Effector memory CD8-positive, alpha-beta T cell (primary cell): ENCODE measurements around the gene JHY.

Source experiments
- ATAC-seq: fragments of 150-1000 bp; cut with Tn5 transposase; replicated peaks from 2 replicates; pipeline ENCODE4 v1.10.0; 2021; ENCODE audit warnings: mild to moderate bottlenecking, moderate library complexity
- DNase-seq, 3 experiments: peaks; one replicate each; pipeline ENCODE4 v3.0.0; 2021
- H3K27ac Mint-ChIP-seq, 2 donors: one replicate each; pipeline ENCODE4 v1.8.0; 2022; ENCODE audit warnings: mild to moderate bottlenecking in 2 of 2, mixed read lengths in 2 of 2, moderate library complexity in 2 of 2
- H3K27me3 Mint-ChIP-seq, 2 donors: one replicate each; pipeline ENCODE4 v1.8.0; 2022; ENCODE audit warnings: mixed read lengths in 2 of 2
- H3K36me3 Mint-ChIP-seq: one replicate; pipeline ENCODE4 v1.8.0; 2022; ENCODE audit warnings: mild to moderate bottlenecking, moderate library complexity, mixed read lengths; ENCODE audit not compliant: insufficient read depth
- H3K4me1 Mint-ChIP-seq, 2 donors: one replicate each; pipeline ENCODE4 v1.8.0; 2022; ENCODE audit warnings: low read depth in 2 of 2, mixed read lengths in 2 of 2
- H3K4me3 Mint-ChIP-seq, 2 donors: one replicate each; pipeline ENCODE4 v1.8.0; 2022; ENCODE audit warnings: mild to moderate bottlenecking in 2 of 2, mixed read lengths in 2 of 2, moderate library complexity in 2 of 2
- H3K9me3 Mint-ChIP-seq, 2 donors: one replicate each; pipeline ENCODE4 v1.8.0; 2022; ENCODE audit warnings: mixed read lengths in 2 of 2

JHY gene

GRCh38 chr11:122882857-122883645 lies 492 bp downstream of the JHY start:
- Mint-ChIP-seq H3K36me3 (peaks cover 12% of the 10 kb centered on the region), H3K9me3 (no peaks in the 10 kb centered on the region), H3K4me3 (peak overlapping the region; percentile 94), H3K27ac (peak overlapping the region; percentile 96 to 97), H3K4me1 (peaks cover 44 to 57% of the 10 kb centered on the region in 2 donors), H3K27me3 (no peaks in the 10 kb centered on the region)
- DNase-seq, result peak; percentile 38 to 54 (median 47)
- peak; percentile 80 for ATAC-seq

GRCh38 chr11:122883646-122883979 lies 1.1 kb downstream of the JHY start:
- Mint-ChIP-seq H3K27ac (peak overlapping the region; percentile 96 to 97), H3K36me3 (peaks cover 12% of the 10 kb centered on the region), H3K4me3 (peak overlapping the region; percentile 94), H3K4me1 (peaks cover 40 to 53% of the 10 kb centered on the region in 2 donors), H3K27me3 (no peaks in the 10 kb centered on the region), H3K9me3 (no peaks in the 10 kb centered on the region)
- DNase-seq, result no peak
- ATAC-seq, result no peak

- DNase-seq (no peak), ATAC-seq (no peak)
- Mint-ChIP-seq H3K36me3 (peaks cover 11% of the 10 kb centered on the region), H3K27ac (no peak overlapping the region), H3K4me3 (no peak overlapping the region), H3K27me3 (no peaks in the 10 kb centered on the region), H3K4me1 (peaks cover 35 to 36% of the 10 kb centered on the region in 2 donors), H3K9me3 (no peaks in the 10 kb centered on the region)
Observed at GRCh38 chr11:122888162-122888561, 5.6 kb downstream of the JHY start.

- DNase-seq (no peak), ATAC-seq (no peak)
- Mint-ChIP-seq H3K9me3 (no peaks in the 10 kb centered on the region), H3K27ac (no peak overlapping the region), H3K27me3 (no peaks in the 10 kb centered on the region), H3K36me3 (peaks cover 10% of the 10 kb centered on the region), H3K4me1 (peaks cover 0 to 13% of the 10 kb centered on the region in 2 donors), H3K4me3 (no peak overlapping the region)
Observed at GRCh38 chr11:122893131-122893530, 10.6 kb downstream of the JHY start.

- ATAC-seq (no peak), DNase-seq (no peak)
- Mint-ChIP-seq H3K4me3 (no peak overlapping the region), H3K27me3 (no peaks in the 10 kb centered on the region), H3K4me1 (peaks cover 6 to 13% of the 10 kb centered on the region in 2 donors), H3K36me3 (peaks cover 10% of the 10 kb centered on the region), H3K9me3 (no peaks in the 10 kb centered on the region), H3K27ac (no peak overlapping the region)
Observed at GRCh38 chr11:122895563-122895962, 13.0 kb downstream of the JHY start.

- Mint-ChIP-seq H3K4me1 (peaks cover 6 to 8% of the 10 kb centered on the region in 2 donors), H3K27me3 (no peaks in the 10 kb centered on the region), H3K9me3 (no peaks in the 10 kb centered on the region), H3K36me3 (peaks cover 5% of the 10 kb centered on the region), H3K27ac (no peak overlapping the region), H3K4me3 (no peak overlapping the region)
- ATAC-seq, result no peak
- no peak for DNase-seq
Observed at GRCh38 chr11:122897606-122898210, 15.1 kb downstream of the JHY start.

GRCh38 chr11:122898799-122899198 lies 16.2 kb downstream of the JHY start:
- H3K27ac Mint-ChIP-seq, result no peak overlapping the region
- peaks cover 5% of the 10 kb centered on the region for H3K36me3 Mint-ChIP-seq
- no peaks in the 10 kb centered on the region for H3K27me3 Mint-ChIP-seq

GRCh38 chr11:122900587-122901202 lies 18.1 kb downstream of the JHY start:
- ATAC-seq, result no peak
- no peaks in the 10 kb centered on the region for H3K9me3 Mint-ChIP-seq

More at GRCh38 chr11:122898799-122899198, 16.2 kb downstream of the JHY start:
- Mint-ChIP-seq H3K4me3 (no peak overlapping the region), H3K4me1 (peaks cover 6 to 8% of the 10 kb centered on the region in 2 donors), H3K9me3 (no peaks in the 10 kb centered on the region)
- DNase-seq (no peak), ATAC-seq (no peak)

GRCh38 chr11:122902951-122903350 lies 20.4 kb downstream of the JHY start:
- no peak overlapping the region for H3K27ac Mint-ChIP-seq
- DNase-seq (no peak), ATAC-seq (no peak)
- no peak overlapping the region for H3K4me3 Mint-ChIP-seq
- no peaks in the 10 kb centered on the region for H3K27me3 Mint-ChIP-seq
- no peaks in the 10 kb centered on the region for H3K9me3 Mint-ChIP-seq
- peaks cover 5% of the 10 kb centered on the region for H3K36me3 Mint-ChIP-seq
- peaks cover 3 to 6% of the 10 kb centered on the region in 2 donors for H3K4me1 Mint-ChIP-seq

More at GRCh38 chr11:122900587-122901202, 18.1 kb downstream of the JHY start:
- Mint-ChIP-seq H3K36me3 (peaks cover 3% of the 10 kb centered on the region), H3K4me3 (no peak overlapping the region), H3K27me3 (no peaks in the 10 kb centered on the region), H3K4me1 (peaks cover 3 to 6% of the 10 kb centered on the region in 2 donors), H3K27ac (no peak overlapping the region)
- no peak for DNase-seq

GRCh38 chr11:122910775-122911174 lies 28.2 kb downstream of the JHY start:
- Mint-ChIP-seq H3K4me1 (peaks cover 2 to 4% of the 10 kb centered on the region in 2 donors), H3K27me3 (no peaks in the 10 kb centered on the region), H3K9me3 (no peaks in the 10 kb centered on the region), H3K27ac (no peak overlapping the region), H3K36me3 (peaks cover 5% of the 10 kb centered on the region), H3K4me3 (no peak overlapping the region)
- DNase-seq, result no peak
- ATAC-seq, result no peak

- Mint-ChIP-seq H3K27ac (no peak overlapping the region), H3K4me1 (peaks cover 0 to 11% of the 10 kb centered on the region in 2 donors), H3K9me3 (no peaks in the 10 kb centered on the region), H3K36me3 (peaks cover 4% of the 10 kb centered on the region), H3K27me3 (no peaks in the 10 kb centered on the region), H3K4me3 (no peak overlapping the region)
- no peak for DNase-seq
- ATAC-seq, result no peak
Observed at GRCh38 chr11:122917311-122917710, 34.8 kb downstream of the JHY start.

- ATAC-seq (no peak), DNase-seq (no peak)
- no peak overlapping the region for H3K4me3 Mint-ChIP-seq
- H3K9me3 Mint-ChIP-seq, result no peaks in the 10 kb centered on the region
- peaks cover 4% of the 10 kb centered on the region for H3K36me3 Mint-ChIP-seq
- peaks cover 0 to 8% of the 10 kb centered on the region in 2 donors for H3K4me1 Mint-ChIP-seq
- no peaks in the 10 kb centered on the region for H3K27me3 Mint-ChIP-seq
- no peak overlapping the region for H3K27ac Mint-ChIP-seq
Observed at GRCh38 chr11:122918734-122919133, 36.2 kb downstream of the JHY start.

GRCh38 chr11:122920579-122920978 lies 38.0 kb downstream of the JHY start:
- DNase-seq (no peak), ATAC-seq (no peak)
- Mint-ChIP-seq H3K36me3 (peaks cover 4% of the 10 kb centered on the region), H3K27me3 (no peaks in the 10 kb centered on the region), H3K9me3 (no peaks in the 10 kb centered on the region), H3K4me3 (no peak overlapping the region), H3K4me1 (peaks cover 0 to 8% of the 10 kb centered on the region in 2 donors), H3K27ac (no peak overlapping the region)

GRCh38 chr11:122922893-122923292 lies 40.3 kb downstream of the JHY start:
- peaks cover 9% of the 10 kb centered on the region for H3K36me3 Mint-ChIP-seq
- no peak for ATAC-seq
- H3K27ac Mint-ChIP-seq, result peak overlapping the region in 1 of 2 donors; percentile 67
- H3K4me1 Mint-ChIP-seq, result peaks cover 0 to 8% of the 10 kb centered on the region in 2 donors
- no peak for DNase-seq
- no peaks in the 10 kb centered on the region for H3K9me3 Mint-ChIP-seq
- no peak overlapping the region for H3K4me3 Mint-ChIP-seq
- no peaks in the 10 kb centered on the region for H3K27me3 Mint-ChIP-seq
